Measurements from ENCODE around the gene HFE.
"Not testable (repeated sequence)": the region's sequence is repeated elsewhere in the genome, so short reads cannot be mapped to it uniquely, and the experiment has no call there.

DNA sequence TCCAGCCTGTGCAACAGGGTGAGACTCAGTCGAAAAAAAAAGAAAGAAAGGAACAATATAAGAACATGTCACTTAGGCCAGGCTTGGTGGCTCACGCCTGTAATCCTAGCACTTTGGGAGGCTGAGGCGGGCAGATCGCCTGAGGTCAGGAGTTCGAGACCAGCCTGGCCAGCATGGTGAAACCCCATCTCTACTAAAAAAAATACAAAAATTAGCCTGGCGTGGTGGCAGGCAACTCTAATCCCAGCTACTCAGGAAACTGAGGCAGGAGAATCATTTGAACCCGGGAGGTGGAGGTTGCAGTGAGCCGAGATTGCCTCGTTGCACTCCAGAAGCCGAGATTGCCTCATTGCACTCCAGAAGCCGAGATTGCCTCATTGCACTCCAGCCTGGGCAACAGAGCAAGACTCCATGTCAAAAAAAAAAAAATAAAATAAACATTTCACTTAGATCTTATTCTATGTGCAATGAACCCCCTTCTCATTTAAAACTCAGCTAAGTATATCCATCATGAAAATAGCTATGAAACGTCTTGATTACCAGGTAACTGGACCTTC, 28.7 kb upstream of the HFE start:
- TF ChIP-seq, protein P1, sequence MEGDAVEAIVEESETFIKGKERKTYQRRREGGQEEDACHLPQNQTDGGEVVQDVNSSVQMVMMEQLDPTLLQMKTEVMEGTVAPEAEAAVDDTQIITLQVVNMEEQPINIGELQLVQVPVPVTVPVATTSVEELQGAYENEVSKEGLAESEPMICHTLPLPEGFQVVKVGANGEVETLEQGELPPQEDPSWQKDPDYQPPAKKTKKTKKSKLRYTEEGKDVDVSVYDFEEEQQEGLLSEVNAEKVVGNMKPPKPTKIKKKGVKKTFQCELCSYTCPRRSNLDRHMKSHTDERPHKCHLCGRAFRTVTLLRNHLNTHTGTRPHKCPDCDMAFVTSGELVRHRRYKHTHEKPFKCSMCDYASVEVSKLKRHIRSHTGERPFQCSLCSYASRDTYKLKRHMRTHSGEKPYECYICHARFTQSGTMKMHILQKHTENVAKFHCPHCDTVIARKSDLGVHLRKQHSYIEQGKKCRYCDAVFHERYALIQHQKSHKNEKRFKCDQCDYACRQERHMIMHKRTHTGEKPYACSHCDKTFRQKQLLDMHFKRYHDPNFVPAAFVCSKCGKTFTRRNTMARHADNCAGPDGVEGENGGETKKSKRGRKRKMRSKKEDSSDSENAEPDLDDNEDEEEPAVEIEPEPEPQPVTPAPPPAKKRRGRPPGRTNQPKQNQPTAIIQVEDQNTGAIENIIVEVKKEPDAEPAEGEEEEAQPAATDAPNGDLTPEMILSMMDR (IDR thresholded peaks at IDR 0.05; ENCODE audit: insufficient read depth, low read length): not testable (repeated sequence)
- TF ChIP-seq, protein P2, sequence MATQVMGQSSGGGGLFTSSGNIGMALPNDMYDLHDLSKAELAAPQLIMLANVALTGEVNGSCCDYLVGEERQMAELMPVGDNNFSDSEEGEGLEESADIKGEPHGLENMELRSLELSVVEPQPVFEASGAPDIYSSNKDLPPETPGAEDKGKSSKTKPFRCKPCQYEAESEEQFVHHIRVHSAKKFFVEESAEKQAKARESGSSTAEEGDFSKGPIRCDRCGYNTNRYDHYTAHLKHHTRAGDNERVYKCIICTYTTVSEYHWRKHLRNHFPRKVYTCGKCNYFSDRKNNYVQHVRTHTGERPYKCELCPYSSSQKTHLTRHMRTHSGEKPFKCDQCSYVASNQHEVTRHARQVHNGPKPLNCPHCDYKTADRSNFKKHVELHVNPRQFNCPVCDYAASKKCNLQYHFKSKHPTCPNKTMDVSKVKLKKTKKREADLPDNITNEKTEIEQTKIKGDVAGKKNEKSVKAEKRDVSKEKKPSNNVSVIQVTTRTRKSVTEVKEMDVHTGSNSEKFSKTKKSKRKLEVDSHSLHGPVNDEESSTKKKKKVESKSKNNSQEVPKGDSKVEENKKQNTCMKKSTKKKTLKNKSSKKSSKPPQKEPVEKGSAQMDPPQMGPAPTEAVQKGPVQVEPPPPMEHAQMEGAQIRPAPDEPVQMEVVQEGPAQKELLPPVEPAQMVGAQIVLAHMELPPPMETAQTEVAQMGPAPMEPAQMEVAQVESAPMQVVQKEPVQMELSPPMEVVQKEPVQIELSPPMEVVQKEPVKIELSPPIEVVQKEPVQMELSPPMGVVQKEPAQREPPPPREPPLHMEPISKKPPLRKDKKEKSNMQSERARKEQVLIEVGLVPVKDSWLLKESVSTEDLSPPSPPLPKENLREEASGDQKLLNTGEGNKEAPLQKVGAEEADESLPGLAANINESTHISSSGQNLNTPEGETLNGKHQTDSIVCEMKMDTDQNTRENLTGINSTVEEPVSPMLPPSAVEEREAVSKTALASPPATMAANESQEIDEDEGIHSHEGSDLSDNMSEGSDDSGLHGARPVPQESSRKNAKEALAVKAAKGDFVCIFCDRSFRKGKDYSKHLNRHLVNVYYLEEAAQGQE (IDR thresholded peaks at IDR 0.05; ENCODE audit: insufficient replicate concordance, low read depth): not testable (repeated sequence)
- TF ChIP-seq POLR2AphosphoS5 (IDR thresholded peaks at IDR 0.05; ENCODE audit: low read depth); SPI1 (IDR thresholded peaks at IDR 0.05; ENCODE audit: borderline replicate concordance, low read depth): not testable (repeated sequence)

All from HL-60 (cell line).